ENCODE results near the gene NEGR1.

NEGR1 gene

DNA sequence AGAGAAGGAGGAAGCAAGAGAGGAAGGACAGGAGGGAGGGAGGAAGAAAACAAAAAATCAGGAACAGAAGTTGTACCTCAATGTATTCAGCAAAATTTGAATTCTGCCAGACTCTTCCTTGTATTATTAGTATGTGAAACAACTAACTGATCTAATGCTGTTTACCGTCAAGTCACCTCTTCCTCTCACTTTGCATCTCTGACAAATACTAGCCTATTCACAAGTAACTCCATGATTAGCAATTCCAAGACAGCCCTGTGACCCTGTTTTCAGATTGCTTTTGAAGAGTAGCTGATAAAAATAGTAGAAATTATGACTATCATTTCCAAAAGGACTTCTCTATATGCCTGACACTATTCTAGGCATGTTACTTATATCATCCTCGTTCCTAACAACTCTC, 445.4 kb downstream of the NEGR1 start:
- no peak for DNase-seq

- DNase-seq, result no peak
Observed at GRCh38 chr1:71835442-71835813, 446.9 kb downstream of the NEGR1 start.

GRCh38 chr1:71834601-71835441, 447.5 kb downstream of the NEGR1 start:
- DNase-seq, result no peak

GRCh38 chr1:71831646-71832045, 450.7 kb downstream of the NEGR1 start:
- DNase-seq, result no peak

GRCh38 chr1:71829346-71829745, 453.0 kb downstream of the NEGR1 start:
- DNase-seq, result no peak

DNA sequence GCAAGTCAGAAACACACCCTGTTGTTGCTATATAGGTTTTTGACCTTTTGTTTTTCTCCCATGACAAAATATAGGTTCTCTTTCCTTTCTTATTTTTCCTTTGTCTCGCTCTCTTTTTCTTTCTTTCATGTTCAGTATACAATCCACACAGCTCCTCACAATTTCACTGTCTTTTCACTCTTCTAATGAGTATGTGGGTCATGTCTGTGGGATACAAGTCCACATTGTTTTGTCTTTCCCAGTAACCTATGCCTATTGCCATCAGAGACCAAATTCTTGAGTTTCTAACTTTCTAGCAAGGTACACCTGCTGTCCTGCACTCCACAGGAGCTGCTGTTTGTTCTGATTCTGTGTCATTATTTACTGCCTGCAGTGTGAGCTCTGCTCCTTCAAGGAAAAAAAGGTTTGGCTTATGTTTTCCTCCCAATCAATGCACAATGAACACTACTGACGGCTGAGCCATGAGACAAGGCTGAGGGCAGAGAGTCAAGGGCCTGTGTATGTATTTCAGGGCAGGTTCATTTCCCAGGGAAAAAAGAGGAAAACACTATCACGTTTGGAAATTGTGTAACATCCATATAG, 453.8 kb downstream of the NEGR1 start:
- no peak for DNase-seq

DNA sequence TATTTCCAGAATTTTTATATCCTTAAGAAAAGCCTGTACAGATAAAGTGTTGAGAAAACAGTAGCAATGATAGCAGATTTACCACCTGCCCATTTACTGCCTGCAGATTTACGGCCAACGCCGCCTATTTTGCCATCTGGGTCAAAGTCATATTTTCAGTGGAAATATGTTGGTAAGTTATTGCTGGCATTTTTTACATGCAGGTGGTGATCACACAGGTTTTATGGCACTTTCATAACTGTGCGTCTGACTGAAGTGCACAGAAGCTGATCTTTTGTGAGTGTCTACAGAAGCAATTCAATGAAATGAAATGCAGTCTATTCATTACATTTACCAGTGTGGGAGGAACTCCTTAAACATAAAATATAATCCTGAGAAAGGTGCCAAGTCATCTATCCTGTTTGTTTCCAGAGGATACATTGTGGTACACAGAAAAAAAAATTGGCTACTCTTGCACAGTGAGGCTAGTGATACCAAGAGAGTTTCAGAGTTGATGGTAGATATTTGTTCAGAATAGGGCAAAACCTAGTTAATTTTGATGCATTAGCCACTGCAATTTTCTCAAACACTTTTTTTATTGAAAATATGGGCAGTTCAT, 458.5 kb downstream of the NEGR1 start:
- no peak for DNase-seq

- DNase-seq, result no peak
Observed at GRCh38 chr1:71817028-71817427, 465.3 kb downstream of the NEGR1 start.

- DNase-seq, result no peak
Observed at GRCh38 chr1:71809085-71809484, 473.3 kb downstream of the NEGR1 start.

DNA sequence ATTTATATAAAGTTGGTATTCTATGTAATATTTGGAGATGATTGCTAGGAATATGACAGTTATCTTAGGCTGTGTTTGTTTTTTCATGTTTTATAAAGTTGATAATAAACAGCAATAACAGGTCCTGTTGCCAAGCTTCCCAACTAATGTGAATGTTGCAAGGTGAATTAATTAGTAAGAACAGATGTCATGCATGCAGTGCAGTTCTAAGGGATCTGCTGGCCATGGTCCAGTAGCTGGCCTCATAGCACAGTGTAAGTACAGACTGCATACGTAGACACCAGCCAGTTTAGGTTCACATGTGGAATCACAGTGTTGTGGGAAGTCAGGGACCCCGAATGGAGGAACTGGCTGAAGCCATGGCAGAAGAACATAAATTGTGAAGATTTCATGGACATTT, 478.2 kb downstream of the NEGR1 start:
- no peak for DNase-seq

- DNase-seq, result no peak
Observed at GRCh38 chr1:71796006-71796405, 486.3 kb downstream of the NEGR1 start.

DNA sequence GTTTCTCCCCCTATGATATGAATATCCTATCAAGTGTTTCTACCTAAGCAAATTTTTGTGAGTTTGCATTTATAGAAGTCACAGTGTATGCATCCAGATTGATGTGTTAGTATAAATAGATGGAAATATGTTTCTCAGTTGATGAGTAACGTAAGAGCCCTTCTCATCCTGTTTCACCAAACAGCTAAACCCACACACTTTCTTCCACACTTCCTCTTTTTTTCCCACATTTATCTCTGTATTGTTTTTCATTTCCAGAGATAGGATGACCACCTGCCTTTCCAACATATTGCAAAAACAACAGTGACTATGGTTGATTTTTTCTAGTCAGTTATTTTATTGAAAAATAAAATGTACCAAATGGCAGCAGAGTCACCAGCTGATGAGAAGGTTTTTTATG, 490.1 kb downstream of the NEGR1 start:
- no peak for DNase-seq

DNA sequence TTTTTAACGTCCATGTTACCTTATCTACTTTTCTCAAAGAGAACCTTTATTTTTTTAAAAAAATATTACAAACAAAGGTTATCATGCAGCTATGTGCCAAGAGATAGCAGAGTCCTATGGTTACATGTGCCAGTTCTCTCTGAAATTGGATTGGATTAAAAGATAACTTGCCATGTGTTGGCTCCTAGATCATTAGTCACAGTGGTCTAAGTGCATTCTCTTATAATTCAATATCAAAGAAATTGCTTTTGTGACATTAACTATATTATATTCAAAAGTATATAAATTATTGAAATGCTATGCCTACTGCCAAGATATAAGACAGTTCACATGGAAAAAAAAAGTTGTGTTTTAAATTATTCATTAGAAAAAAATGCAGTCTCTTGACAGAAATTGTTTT, 494.2 kb downstream of the NEGR1 start:
- no peak for DNase-seq

- no peak for DNase-seq
Observed at GRCh38 chr1:71787699-71788098, 494.6 kb downstream of the NEGR1 start.

GRCh38 chr1:71786218-71786617, 496.1 kb downstream of the NEGR1 start:
- DNase-seq, result no peak

- no peak for DNase-seq
Observed at GRCh38 chr1:71785450-71785849, 496.9 kb downstream of the NEGR1 start.

DNA sequence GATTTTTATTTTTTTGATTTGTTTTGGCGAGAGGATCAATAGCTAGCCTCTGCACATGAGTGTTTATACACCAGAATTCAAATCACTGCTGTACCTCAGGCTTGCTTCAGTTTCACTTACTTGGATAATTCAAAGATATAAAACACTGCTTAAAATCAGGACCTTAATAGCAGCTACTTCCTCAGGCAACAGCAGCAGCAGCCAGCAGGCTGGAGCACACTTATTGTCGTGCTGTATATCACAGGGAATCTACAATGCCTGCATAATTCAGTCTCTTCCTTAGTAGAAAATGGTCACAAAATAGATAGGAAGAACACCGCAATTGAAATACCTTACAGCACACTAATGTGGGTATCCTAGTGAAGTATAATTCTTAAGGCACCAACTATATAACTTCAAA, 497.3 kb downstream of the NEGR1 start:
- DNase-seq, result no peak

GRCh38 chr1:71784241-71784640, 498.1 kb downstream of the NEGR1 start:
- DNase-seq, result no peak

GRCh38 chr1:71783071-71783470, 499.3 kb downstream of the NEGR1 start:
- DNase-seq, result no peak

DNA sequence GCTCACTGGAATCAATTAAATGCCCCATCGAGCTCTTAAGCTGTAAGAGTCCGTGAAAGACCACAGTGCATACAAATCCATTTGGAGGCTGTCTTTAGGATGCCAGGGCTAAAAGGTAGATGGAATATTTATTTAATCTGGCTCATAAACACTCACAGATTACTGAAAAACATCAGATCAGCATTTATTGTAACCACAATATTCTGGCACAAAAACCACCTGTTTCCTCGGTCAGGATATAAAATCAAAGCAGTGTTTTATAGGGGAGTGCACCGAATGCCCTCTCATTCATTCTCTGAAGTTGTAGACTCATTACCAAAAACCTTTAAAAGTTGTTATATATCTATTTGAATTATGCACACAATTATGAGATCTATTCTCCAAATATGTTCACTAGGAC, 500.9 kb downstream of the NEGR1 start:
- no peak for DNase-seq

- DNase-seq, result no peak
Observed at GRCh38 chr1:71780681-71781080, 501.7 kb downstream of the NEGR1 start.

DNA sequence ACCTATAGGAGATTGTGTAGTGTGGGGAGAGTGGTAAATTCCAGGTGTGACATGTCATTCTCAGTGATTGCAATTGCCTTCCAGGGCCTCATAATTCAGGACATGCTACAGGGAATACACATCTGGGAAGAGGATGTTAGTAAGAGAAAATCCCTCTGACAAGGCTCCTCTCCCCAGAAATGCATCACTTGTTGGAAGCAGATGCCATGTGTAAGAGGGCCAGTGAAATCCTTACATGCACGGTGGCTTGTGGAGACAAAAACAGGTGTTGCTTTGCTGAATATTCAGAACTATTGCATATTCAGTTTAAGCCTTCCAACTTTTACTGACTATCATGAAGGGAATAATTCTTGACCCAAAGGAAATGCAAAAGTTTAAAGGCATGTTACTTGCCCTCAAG, 503.4 kb downstream of the NEGR1 start:
- DNase-seq, result no peak

DNA sequence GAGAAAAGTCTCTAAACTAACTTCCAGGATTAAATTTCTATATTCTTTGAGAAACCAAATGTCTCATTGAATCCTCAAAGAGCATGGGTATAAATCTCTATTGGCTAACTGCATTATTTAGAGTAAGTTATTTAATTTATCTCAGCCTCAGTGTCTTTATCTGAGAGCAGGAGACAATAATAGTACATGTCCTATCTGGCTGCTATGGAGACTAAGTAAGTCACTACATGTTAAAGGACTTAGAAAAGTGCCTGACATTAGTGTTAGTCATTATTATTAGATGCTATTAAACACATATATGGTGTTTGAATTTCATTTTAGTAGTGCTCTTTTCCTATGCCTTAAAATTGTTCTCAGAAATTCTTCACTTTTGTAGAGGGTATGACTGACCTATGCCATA, 505.2 kb downstream of the NEGR1 start:
- no peak for DNase-seq

DNA sequence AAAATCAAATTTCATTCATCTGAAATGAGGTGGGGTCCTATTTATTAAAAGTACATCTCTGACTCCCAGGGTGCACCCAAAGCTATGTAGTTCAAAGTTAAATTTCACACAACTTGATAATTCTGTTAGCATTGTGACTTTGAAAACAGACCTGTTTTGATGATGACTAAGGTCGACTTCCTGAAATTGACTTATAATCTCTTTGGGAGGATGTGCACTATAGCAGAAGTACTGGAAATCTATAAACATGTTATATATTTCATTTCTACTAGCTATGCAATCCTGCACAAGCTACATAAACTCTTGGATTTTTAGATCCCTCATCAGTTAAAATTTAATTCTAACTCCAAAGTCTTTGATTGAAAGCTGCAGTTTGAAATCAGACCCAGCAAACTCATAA, 507.6 kb downstream of the NEGR1 start:
- no peak for DNase-seq

DNA sequence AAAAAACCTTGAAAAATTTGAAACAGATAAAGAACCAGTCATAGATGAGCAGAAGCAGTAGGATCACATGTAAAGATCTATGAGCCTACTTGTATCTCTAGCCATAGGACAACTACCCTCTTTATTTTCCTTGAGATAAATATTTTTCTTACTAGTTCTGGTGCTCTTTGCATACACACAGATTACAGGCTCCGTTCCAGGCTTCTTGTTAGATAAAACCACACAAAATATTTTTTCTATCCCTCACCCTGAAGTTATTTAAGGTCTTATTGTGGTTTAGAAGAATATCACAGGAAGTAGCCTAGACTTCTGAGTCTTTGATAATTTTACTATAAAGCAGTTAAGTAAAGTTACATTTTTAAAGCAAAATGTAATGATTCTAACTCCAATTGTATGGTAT, 512.2 kb downstream of the NEGR1 start:
- DNase-seq, result no peak

Data from activated naive CD4-positive, alpha-beta T cell (primary cell).